Thyroid gland (tissue), 4 donors: ENCODE results near the gene MORN1. TPM values are rescaled to one million over a fixed set of nuclear protein-coding genes. Genes with fewer than 3 reads are reported as not detected.

Source experiments
- DNase-seq, 2 donors: peaks; one replicate each; pipeline ENCODE4 v3.0.0-alpha.2; 2019
- H3K27ac ChIP-seq, 3 donors: fragments of 200-600 bp; sonication (generic); 1 replicate in 2 of 3; 2 replicates in 1 of 3; pipeline ENCODE4 v1.5.1; 2016 to 2019; ENCODE audit warnings: mild to moderate bottlenecking in 1 of 3, moderate library complexity in 1 of 3
- H3K27me3 ChIP-seq: fragments of 200-600 bp; sonication (generic); one replicate; pipeline ENCODE4 v1.5.1; 2019
- H3K36me3 ChIP-seq, 2 donors: fragments of 200-600 bp; sonication (generic); one replicate each; pipeline ENCODE4 v1.5.1; 2016 to 2019
- H3K4me1 ChIP-seq, 2 donors: fragments of 200-600 bp; sonication (generic); one replicate each; pipeline ENCODE4 v1.5.1; 2017 to 2019
- H3K4me3 ChIP-seq, 3 donors: fragments of 200-600 bp; sonication (generic); replicated peaks in 1 of 3; 1 replicate in 2 of 3; 2 replicates in 1 of 3; pipeline ENCODE4 v1.5.1; 2016; ENCODE audit warnings: mild to moderate bottlenecking in 1 of 3
- H3K9me3 ChIP-seq: fragments of 200-600 bp; sonication (generic); one replicate; pipeline ENCODE4 v1.5.1; 2017
- POLR2A ChIP-seq, 2 donors: fragments of 450-650 bp; IDR thresholded peaks; one replicate each; pipeline ENCODE4 v1.6.1; 2017; ENCODE audit warnings: antibody characterized with exemption in 2 of 2, mild to moderate bottlenecking in 2 of 2, moderate library complexity in 1 of 2
- WGBS, 2 donors: methylation state at CpG; one replicate each; pipeline ENCODE4 v1.1.5; 2017; 5-methylcytosine and 5-hydroxymethylcytosine counted together
- intact Hi-C: fragments of 100-400 bp; cut with DNase I; formaldehyde crosslinking; loops from one replicate; pipeline ENCODE4 v1.15.1; 2023
- total RNA-seq, 4 donors: library from RNA; depleted of rRNA; stranded (reverse); fragments of >200 nt; gene quantifications; one replicate each; pipeline ENCODE4 v1.2.3, GENCODE V29; 2016
- TF ChIP-seq, protein P1 (sequence below), 6 experiments: fragments of 200-600 bp in 3 of 6; fragments of 450-650 bp in 3 of 6; sonication (generic) in 3 of 6; IDR thresholded peaks; one replicate each; pipeline ENCODE4 v1.5.1; 2016 to 2019; ENCODE audit warnings: antibody characterized with exemption in 6 of 6, mild to moderate bottlenecking in 2 of 6, inconsistent platforms in 1 of 6, moderate library complexity in 1 of 6

MORN1 gene
- total RNA-seq, 4 donors from 2014 or later, result 23.3 to 45.3 (median 33.8) TPM

DNA sequence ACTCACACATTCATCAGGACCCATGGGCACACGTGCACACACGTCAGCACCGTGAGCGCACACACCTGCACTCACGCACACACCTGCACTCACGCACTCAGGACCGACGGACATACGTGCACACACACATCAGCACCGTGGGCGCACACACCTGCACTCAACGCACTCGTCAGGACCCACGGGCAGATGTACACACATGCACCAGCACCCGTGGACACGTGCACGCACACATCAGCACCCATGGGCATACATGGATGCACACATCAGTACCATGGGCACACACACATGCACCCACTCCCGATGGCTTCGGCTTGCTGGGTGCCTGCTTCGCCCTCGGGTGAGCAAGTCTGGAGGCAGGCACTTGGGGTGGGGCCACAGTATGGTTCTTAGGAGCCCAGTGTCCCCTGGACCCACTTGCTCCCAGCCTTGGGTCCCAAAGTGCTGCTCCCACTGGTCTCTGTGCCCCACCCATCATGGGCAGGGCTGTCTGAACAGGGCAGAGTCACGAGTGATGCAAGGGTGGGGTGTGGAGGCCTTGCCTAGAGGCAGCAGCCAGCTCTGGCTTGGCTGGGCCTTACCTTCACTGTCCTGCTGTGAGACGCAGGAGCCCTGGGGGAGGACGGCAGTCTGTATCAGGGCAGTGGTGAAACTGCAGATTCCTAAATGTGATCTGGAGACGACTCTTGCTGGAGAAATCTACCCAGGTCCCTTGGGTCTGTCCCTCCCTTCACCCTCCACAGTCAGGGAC, 113.4 kb downstream of the MORN1 start:
- peak overlapping the region in 2 of 3 donors; percentile 60 to 71 for H3K27ac ChIP-seq
- peaks cover 71 to 72% of the 10 kb centered on the region in 2 donors for H3K4me1 ChIP-seq
- DNase-seq, result no peak
- TF ChIP-seq, protein P1, sequence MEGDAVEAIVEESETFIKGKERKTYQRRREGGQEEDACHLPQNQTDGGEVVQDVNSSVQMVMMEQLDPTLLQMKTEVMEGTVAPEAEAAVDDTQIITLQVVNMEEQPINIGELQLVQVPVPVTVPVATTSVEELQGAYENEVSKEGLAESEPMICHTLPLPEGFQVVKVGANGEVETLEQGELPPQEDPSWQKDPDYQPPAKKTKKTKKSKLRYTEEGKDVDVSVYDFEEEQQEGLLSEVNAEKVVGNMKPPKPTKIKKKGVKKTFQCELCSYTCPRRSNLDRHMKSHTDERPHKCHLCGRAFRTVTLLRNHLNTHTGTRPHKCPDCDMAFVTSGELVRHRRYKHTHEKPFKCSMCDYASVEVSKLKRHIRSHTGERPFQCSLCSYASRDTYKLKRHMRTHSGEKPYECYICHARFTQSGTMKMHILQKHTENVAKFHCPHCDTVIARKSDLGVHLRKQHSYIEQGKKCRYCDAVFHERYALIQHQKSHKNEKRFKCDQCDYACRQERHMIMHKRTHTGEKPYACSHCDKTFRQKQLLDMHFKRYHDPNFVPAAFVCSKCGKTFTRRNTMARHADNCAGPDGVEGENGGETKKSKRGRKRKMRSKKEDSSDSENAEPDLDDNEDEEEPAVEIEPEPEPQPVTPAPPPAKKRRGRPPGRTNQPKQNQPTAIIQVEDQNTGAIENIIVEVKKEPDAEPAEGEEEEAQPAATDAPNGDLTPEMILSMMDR (IDR thresholded peaks at IDR 0.05), result no peak
- TF ChIP-seq POLR2A (IDR thresholded peaks at IDR 0.05), result no peak
- H3K36me3 ChIP-seq, result no peaks in the 10 kb centered on the region
- intact Hi-C loops, result no loop called here
- 85 to 92% methylated on average over 17 to 23 of the region's 25 CpGs for WGBS, 2 donors
- H3K27me3 ChIP-seq, result no peaks in the 10 kb centered on the region
- H3K4me3 ChIP-seq, result no peak overlapping the region
- no peaks in the 10 kb centered on the region for H3K9me3 ChIP-seq

DNA sequence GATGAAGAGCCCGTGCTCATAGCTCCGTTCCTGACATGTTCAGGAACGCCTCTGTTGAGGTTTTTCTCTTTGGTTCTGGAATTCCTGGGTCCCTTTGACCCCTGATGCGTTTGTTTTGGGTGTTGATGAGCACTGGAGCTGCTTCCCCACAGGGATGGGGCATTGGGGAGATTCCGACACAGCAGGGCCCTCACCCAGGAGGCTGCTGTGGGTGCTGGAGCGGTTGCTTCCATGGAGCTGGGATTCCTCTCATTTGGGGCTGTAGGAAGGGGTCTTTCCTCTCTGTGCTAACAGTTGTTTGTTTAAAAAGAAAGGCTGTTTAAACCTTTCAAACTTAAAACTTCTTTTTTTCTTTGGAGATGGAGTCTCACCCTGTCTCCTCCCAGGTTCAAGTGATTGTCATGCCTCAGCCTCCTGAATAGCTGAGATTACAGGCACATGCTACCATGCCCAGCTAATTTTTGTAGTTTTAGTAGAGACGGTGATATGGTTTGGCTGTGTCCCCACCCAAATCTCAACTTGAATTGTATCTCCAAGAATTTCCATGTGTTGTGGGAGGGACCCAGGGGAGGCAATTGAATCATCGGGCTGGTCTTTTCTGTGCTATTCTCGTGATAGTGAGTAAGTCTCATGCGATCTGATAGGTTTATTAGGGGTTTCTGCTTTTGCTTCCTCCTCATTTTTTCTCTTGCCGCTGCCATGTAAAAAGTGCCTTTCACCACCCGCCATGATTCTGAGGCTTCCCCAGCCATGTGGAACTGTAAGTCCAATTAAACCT, 114.4 kb downstream of the MORN1 start:
- no peak overlapping the region for H3K4me3 ChIP-seq
- WGBS, 2 donors, result 61 to 71% methylated on average over 11 to 12 of the region's 12 CpGs
- H3K4me1 ChIP-seq, result peaks cover 80 to 81% of the 10 kb centered on the region in 2 donors
- TF ChIP-seq, protein P1 (IDR thresholded peaks at IDR 0.05), result no peak
- no peak for TF ChIP-seq POLR2A (IDR thresholded peaks at IDR 0.05)
- no peaks in the 10 kb centered on the region for H3K36me3 ChIP-seq
- H3K27ac ChIP-seq, result peak overlapping the region; percentile 66 to 75 (median 72)
- H3K27me3 ChIP-seq, result no peaks in the 10 kb centered on the region
- intact Hi-C loops, result no loop called here
- no peak for DNase-seq
- no peaks in the 10 kb centered on the region for H3K9me3 ChIP-seq

DNA sequence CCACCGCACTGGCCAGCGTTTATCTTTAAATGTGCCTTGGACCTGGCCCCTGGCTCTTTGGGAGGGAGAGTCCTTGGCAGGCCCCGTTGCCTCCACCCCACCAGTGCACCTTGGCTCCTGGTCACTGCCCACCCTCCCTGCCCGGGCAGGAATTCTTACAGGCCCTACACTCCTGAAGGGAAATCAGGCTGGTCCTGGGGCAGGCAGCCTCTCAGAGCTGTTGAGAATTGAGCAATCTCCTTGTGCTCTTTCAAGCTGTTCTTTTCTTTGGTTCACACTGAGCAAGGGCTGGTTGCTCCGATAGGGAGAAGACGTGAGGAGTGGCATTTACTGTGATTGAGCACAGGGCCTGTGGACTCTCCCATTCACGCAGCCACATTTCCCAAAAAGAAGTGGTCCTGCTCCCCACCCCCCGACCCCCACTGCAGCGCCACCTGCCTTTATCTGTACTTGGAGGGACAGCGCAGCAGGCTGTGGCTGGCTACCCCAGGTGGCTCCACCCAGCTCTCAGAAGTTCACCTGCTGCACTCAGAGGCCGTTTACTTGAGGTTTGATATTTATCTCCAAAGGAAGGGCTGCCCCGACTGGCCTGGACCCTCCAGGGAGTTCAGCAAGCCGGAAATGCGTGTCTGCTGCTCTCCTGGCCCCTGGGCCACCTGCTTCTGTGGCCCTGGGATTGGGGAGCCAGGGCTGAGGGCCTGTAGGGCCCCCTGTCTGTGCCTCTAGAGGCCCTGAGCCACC, 115.4 kb downstream of the MORN1 start:
- intact Hi-C loops, result no loop called here
- Histone ChIP-seq H3K4me3 (no peak overlapping the region), H3K4me1 (peaks cover 84 to 91% of the 10 kb centered on the region in 2 donors), H3K9me3 (no peaks in the 10 kb centered on the region), H3K27me3 (no peaks in the 10 kb centered on the region), H3K36me3 (no peaks in the 10 kb centered on the region), H3K27ac (peak overlapping the region; percentile 66 to 75 (median 72))
- no peak for TF ChIP-seq POLR2A (IDR thresholded peaks at IDR 0.05)
- TF ChIP-seq, protein P1 (IDR thresholded peaks at IDR 0.05), result peak in 3 of 6 experiments; percentile 30 to 41 (median 40)
- DNase-seq, result peak; percentile 85 to 86
- WGBS, 2 donors, result 13 to 22% methylated on average over 11 to 14 of the region's 14 CpGs

DNA sequence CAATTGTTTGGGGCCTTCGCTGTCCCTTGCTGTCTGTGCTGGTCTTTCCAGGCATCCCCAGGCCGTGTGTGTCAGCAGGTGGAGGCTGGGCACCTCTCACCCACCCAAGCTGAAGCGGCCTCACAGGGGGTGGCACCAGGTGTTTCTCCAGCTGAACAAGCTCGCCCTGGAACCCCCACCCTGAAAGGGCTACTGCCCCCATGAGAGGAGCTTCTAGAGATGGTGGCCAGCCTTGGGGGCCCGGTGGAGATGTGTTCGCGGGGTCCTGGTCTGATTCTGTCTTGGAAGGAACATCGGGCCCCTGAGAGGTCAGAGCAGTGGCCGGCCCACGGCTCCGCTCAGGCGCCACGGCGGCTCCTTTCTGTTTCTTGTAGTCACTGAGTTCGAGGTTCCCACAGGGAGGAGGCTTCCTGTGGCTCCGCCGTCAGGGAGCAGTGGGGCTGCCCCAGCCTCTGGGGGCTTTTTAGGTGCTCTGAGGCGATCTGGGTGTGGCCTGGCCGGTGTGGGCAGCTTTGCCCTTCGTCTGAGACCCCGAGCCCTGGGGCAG, 116.4 kb downstream of the MORN1 start:
- intact Hi-C loops, result loop anchor here (5.0 kb wide), 1 partner anchor 38 kb away; no protein-coding TSS in a partner anchor
- TF ChIP-seq, protein P1 (IDR thresholded peaks at IDR 0.05), result no peak
- TF ChIP-seq POLR2A (IDR thresholded peaks at IDR 0.05), result no peak
- no peaks in the 10 kb centered on the region for H3K27me3 ChIP-seq
- H3K9me3 ChIP-seq, result no peaks in the 10 kb centered on the region
- WGBS, 2 donors, result 61 to 74% methylated on average over 9 to 17 of the region's 21 CpGs
- no peaks in the 10 kb centered on the region for H3K36me3 ChIP-seq
- no peak for DNase-seq
- no peak overlapping the region for H3K4me3 ChIP-seq
- H3K4me1 ChIP-seq, result peaks cover 86 to 100% of the 10 kb centered on the region in 2 donors
- peak overlapping the region; percentile 66 to 75 (median 72) for H3K27ac ChIP-seq
